Hepatocyte (in vitro differentiated cells): ENCODE results near the gene DNAH17.

Source experiments
- EZH2 ChIP-seq: fragments of 200-600 bp; sonication (generic); IDR thresholded peaks from 2 replicates; pipeline ENCODE4 v1.6.1; 2016; ENCODE audit warnings: antibody characterized with exemption, mild to moderate bottlenecking, borderline replicate concordance
- EZH2phosphoT487 ChIP-seq: fragments of 200-600 bp; sonication (generic); IDR thresholded peaks from one replicate; pipeline ENCODE4 v1.6.1; 2018; ENCODE audit warnings: antibody characterized with exemption, mild to moderate bottlenecking, low read depth, moderate library complexity; ENCODE audit not compliant: unreplicated experiment, severe bottlenecking
- TF ChIP-seq, protein P1 (sequence below): fragments of 200-600 bp; sonication (generic); IDR thresholded peaks from 2 replicates; pipeline ENCODE4 v1.5.1; 2016; ENCODE audit warnings: antibody characterized with exemption, mild to moderate bottlenecking; ENCODE audit not compliant: poor library complexity

DNA sequence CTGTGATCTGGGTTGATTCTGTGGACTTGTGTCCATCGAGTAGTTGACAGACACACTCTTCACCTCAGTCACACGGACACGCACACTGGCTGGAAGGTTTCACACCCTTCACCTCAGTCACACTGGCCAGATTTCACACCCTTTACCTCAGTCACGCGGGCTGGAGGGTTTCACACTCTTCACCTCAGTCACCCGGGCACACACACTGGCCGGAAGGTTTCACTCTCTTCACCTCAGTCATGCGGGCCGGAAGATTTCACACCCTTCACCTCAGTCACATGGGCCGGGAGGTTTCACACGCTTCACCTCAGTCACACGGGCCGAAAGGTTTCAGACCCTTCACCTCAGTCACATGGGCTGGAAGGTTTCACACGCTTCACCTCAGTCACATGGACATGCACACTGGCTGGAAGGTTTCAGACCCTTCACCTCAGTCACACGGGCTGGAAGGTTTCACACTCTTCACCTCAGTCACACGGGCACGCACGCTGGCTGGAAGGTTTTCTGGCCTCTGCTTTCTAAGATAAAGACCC, 102.5 kb downstream of the DNAH17 start:
- TF ChIP-seq, protein P1, sequence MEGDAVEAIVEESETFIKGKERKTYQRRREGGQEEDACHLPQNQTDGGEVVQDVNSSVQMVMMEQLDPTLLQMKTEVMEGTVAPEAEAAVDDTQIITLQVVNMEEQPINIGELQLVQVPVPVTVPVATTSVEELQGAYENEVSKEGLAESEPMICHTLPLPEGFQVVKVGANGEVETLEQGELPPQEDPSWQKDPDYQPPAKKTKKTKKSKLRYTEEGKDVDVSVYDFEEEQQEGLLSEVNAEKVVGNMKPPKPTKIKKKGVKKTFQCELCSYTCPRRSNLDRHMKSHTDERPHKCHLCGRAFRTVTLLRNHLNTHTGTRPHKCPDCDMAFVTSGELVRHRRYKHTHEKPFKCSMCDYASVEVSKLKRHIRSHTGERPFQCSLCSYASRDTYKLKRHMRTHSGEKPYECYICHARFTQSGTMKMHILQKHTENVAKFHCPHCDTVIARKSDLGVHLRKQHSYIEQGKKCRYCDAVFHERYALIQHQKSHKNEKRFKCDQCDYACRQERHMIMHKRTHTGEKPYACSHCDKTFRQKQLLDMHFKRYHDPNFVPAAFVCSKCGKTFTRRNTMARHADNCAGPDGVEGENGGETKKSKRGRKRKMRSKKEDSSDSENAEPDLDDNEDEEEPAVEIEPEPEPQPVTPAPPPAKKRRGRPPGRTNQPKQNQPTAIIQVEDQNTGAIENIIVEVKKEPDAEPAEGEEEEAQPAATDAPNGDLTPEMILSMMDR, result no peak
- TF ChIP-seq EZH2 (no peak), EZH2phosphoT487 (no peak)
